Measurements from ENCODE around the gene RAD51B.

The RAD51B gene

GRCh38 chr14:68333262-68333661 is 513.7 kb downstream of the RAD51B start:
- DNase-seq (ENCODE audit: low read depth), result no peak

GRCh38 chr14:68335312-68335711 is 515.7 kb downstream of the RAD51B start:
- DNase-seq (ENCODE audit: low read depth), result no peak

- DNase-seq (ENCODE audit: low read depth), result no peak
These were observed 516.6 kb downstream of the RAD51B start for GRCh38 chr14:68336165-68336564.

DNA sequence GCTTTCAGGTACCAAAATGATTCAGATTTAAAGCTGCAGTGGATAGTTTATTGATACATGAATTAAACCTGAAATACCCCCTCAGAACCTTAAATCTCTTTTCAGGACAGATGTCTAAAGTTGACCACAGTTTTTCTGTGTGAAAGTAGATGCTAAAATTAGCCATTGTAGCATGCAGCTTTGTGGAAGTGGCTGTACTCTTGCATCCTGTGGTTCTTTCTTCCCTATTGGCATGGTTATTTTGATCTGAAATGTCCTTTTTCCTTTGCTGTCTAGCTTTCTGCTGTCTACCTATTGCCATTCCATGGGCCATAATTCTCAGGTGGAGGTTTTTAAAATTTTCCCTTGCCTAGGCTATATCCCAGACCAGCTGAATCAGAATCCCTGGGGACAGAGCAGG is 517.7 kb downstream of the RAD51B start:
- DNase-seq (ENCODE audit: low read depth), result no peak

- DNase-seq (ENCODE audit: low read depth), result no peak
These were observed 520.7 kb downstream of the RAD51B start for GRCh38 chr14:68340262-68340661.

GRCh38 chr14:68341411-68342212 is 522.0 kb downstream of the RAD51B start:
- DNase-seq (ENCODE audit: low read depth), result no peak

- DNase-seq (ENCODE audit: low read depth), result no peak
These were observed 522.7 kb downstream of the RAD51B start for GRCh38 chr14:68342216-68342763.

DNA sequence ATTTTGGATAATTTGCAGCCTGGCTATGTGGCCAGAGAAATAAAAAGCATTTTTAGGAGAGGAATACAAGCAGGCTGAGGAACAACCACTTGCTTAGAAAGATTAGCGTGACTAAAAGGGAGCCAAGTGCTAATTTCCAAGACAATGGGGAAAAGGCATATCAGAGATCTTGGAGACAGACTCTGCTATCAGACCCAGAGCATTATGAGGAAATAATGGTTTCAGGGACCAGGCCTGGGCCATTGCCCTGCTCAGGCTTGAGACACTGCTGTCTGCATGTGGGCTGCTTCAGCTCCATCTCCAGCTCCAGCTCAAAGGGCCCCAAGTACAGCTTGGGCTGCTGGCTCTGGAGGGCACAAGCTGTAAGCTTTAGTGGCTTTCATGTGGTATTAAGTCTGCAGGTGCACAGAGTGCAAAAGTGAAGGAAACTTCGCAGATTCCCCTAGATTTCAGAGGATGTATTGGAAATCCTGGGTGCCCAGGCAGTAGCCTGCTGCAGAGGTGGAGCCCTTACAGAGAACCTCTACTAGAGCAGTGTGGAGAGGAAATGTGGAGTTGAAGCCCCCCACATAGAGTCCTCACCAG is 524.0 kb downstream of the RAD51B start:
- DNase-seq (ENCODE audit: low read depth), result no peak

DNA sequence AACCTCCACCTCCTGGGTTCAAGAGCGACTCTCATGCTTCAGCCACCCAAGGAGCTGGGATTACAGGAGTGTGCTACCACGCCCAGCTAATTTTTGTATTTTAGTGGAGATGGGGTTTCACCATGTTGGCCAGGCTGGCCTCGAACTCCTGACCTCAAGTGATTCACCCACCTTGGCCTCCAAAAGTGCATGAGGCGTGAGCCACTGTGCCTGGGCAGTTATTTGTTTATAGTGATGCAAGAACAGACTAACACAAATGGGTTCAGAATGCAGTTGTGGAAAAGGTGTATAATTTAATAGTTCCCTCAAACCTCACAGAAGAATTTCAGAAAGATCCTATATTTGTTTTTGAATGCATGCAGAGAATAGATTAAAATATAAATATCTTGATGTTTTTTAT is 526.2 kb downstream of the RAD51B start:
- peak; percentile 57 for DNase-seq (ENCODE audit: low read depth)

DNA sequence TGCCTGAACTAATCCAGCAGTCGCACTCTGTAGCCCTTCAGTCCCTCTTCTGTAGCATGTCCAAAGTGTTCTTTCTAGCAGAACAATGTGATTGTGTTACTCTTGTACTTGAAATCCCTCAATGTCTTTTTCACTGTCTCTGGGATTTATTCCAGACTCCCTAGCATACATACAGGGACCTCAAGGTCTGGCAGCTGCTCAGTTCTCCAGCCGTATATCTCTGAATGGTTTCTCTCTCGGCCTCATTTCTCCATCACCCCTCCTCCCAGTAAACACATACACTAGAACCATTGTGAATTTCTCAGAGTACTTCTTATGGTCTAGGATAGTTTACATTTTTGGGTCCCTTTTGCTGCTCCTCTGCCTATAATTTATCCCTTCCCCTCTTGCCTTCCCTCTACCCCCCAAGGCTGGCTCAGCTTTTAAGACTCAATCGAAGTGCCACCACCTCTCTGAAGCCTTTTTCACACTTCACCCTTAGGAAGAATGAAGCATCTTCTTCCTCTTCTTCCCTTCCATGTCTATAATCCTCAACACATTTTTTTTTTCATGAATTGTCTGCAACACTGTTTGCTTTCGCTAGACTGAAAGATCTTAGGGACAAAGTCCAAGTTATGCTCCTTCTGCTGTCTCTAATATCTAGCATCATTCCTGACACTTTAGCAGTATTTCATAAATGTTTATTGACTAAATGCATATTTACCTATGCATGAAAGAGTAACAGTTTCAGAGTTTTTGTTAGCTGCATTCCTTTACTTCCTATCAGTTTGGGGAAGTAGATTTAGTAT is 527.2 kb downstream of the RAD51B start:
- DNase-seq (ENCODE audit: low read depth), result peak; percentile 45

DNA sequence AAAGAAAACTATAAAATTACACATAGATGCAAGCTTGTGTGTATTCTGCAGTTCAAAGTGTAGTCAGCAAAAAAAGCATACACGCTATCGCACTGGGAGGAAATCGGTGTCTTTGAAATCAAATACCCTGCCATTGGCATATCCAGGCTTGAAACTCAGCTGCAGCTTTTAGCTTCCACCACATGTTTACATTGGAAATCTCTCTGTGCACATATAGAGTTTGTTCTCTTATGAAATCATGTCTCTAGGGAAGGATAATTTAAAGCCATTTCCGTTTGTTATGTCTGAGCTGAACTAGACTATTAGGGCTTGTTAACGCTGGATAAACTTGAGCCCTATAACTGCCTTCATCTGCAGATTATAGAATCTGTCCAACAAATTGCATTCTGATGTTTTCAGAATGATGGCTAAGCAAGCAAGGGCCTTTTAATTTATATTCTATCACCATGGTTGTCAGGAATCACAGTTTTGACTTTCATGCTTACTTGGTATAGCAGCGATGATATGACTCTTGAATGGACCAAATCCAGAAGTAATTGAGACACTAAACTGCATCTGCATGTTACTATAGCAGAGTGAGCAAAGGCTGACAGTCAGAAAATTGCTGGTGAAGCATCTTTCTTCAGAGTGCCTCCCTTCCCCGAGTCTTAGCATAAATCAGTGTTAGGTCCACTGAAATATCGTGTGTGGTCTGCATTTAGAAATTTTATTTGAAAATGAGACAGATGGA is 530.5 kb downstream of the RAD51B start:
- no peak for DNase-seq (ENCODE audit: low read depth)

DNA sequence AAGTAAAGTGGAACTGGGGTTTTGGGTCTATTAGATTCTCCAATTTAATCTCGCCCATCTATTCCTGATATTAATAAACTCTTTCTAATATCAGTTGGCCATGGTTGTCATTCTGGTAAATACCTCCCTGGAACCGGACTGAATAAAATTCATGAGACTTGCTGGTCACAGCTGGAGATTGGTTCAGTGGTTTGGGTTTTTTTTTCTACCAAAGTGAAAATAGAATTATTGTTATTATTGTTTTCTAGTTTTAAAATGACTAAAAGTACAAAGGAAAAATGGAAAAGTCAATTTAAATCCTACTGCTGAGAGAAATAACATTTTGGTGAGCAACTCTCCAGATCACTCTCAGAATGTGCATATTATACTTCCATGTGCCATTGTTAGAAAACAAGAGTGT is 535.8 kb downstream of the RAD51B start:
- no peak for DNase-seq (ENCODE audit: low read depth)

- no peak for DNase-seq (ENCODE audit: low read depth)
These were observed 538.2 kb downstream of the RAD51B start for GRCh38 chr14:68357777-68358176.

- no peak for DNase-seq (ENCODE audit: low read depth)
These were observed 538.9 kb downstream of the RAD51B start for GRCh38 chr14:68358500-68358899.

- DNase-seq (ENCODE audit: low read depth), result no peak
These were observed 539.6 kb downstream of the RAD51B start for GRCh38 chr14:68359022-68359836.

- DNase-seq (ENCODE audit: low read depth), result no peak
These were observed 540.4 kb downstream of the RAD51B start for GRCh38 chr14:68359837-68360552.

- DNase-seq (ENCODE audit: low read depth), result peak; percentile 62
These were observed 541.7 kb downstream of the RAD51B start for GRCh38 chr14:68361231-68361630.

- DNase-seq (ENCODE audit: low read depth), result no peak
These were observed 543.3 kb downstream of the RAD51B start for GRCh38 chr14:68362846-68363245.

DNA sequence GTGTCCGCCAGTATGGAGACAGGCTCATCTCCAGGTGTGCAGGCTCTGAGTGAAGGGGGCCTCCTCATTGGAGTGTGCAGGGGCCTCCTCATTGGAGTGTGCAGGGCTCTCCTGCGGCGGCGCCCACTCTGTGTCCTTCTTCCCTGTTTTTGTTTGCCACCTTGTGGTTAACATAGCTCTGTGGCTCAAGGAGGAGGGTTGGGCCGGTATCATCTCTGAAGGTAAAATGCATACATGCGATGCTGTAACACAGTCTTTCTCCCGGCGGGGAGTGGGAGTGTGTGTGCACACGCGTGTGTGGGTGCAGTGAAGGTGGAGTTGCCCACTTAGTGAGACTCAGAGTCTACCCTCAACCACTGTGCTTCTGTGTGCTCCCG is 543.9 kb downstream of the RAD51B start:
- no peak for DNase-seq (ENCODE audit: low read depth)

All from amniotic epithelial cell (primary cell).